ENCODE data around the gene G0S2. TPM values are rescaled to one million over a fixed set of nuclear protein-coding genes. Genes with fewer than 3 reads are reported as not detected.
A peak's percentile ranks its signal among the peaks of the same experiment; 100 is the strongest.

Gene G0S2
- total and polyA plus RNA-seq, 9 of the 15 experiments (the other 6 are each of a cell fraction or from before 2014, with no cell fraction given) = 0.18 to 65.6 (median 11.4) TPM

DNA sequence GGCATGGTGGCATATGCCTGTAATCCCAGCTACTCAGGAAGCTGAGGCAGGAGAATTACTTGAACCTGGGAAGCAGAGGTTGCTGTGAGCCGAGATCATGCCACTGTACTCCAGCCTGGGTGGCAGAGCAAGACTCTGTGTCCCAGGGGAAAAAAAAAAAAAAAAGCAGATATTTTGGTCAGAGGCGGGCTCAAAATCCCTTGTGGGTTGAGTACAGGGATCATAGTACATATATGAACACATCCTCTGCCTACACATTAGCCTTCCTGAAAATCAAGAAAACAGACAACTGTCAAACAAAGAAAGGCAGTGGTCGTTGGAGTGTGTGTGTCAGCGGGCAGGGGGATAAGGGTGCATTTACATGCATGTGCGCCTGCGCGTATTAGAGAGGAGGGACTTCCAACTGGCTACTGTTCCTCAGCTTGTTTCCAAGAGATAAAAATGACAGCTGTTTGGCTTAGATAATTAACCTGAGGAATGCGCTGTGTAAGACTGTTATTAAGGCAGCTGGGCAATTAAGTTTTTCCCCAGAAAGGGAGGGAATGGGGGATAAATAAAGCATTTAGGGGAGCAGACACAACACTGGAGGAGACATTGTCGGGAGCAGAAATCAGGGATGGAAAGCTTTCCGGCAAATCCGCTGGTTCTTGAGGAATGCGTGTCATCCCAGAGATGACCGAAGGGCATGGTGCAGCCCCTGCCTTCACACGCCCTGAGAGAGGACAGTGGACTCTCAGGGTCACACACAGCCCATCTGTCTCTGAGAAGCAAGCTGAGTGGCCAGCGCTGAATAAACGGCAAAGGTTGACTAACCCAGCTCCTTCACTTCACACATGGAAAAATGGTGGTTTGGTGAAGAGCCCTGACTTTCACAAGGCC, 29.4 kb upstream of the G0S2 start (continued):
- TF ChIP-seq, protein P1, sequence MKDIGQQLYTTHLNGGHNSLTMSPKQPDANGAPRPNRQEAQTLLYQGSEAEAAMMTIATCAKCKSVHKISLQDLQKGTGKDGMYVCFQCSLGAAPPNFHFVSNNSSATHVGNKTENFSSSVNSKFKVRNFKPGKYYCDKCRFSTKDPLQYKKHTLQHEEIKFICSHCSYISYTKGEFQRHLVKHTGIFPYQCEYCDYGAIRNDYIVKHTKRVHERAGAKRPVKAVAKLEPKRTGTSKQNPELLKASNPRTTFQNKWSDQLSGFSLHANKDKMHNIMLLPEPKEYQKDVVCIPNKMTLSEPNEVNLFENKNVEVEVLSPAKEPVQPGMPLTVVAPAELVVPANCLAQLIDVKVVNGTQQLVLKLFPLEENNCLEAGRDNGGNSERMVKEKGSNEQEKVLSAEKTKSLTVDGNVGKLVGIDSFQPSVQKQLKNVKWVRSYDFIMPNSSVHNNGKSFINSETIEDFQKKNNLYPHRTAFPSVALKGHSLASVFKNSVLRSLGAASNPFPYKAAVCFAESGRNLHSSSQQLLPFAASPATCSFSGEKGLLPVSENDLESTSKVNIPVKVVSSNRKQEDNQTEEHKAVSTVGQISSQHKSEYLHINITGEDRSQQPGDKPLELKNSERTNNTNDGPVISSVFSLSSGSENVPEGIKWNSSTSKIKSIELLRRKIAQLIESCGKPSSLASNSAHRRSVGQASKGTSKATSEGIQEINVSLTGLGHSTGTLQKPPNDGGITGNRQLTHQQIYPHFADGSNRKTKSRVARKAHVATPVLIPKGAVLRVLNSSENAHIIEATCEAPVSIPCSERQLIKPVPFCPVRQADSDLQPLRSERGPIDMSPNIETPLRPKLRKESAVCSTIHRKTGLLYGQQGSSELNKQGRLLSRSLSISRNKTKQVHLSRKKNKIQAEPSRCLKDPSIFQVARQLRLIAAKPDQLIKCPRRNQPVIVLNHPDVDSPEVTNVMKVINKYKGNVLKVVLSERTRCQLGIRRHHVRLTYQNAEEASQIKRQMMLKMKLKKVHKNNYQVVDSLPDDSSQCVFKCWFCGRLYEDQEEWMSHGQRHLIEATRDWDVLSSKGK (CRISPR knock-in tag; IDR thresholded peaks at IDR 0.05) = no peak
- TF ChIP-seq TEAD2 (tag; IDR thresholded peaks at IDR 0.05) (peak; percentile 86), ZNF3 (CRISPR knock-in tag; IDR thresholded peaks at IDR 0.05) (no peak), MTA3 (IDR thresholded peaks at IDR 0.05; ENCODE audit: borderline replicate concordance) (peak; percentile 37; the same call in 1 of the 2 replicates), NFXL1 (CRISPR knock-in tag; IDR thresholded peaks at IDR 0.05) (no peak), BRCA1 (IDR thresholded peaks at IDR 0.05) (no peak), BRCA1 (CRISPR knock-in tag; IDR thresholded peaks at IDR 0.05) (no peak), FOSL1 (tag; conservative IDR thresholded peaks at IDR 0.05) (peak; percentile 70), MYC (IDR thresholded peaks at IDR 0.05; ENCODE audit: low read depth, low read length) (peak; percentile 33), MYC (CRISPR knock-in tag; IDR thresholded peaks at IDR 0.05; ENCODE audit: borderline replicate concordance, low read depth) (no peak), SOX6 (IDR thresholded peaks at IDR 0.05) (peak; percentile 78), NFYB (IDR thresholded peaks at IDR 0.05; ENCODE audit: extremely low read depth, insufficient read length) (no peak), KDM1A (IDR thresholded peaks at IDR 0.05) (peak; percentile 49 to 67; a peak in 2 of 4 replicates), GATAD2A (IDR thresholded peaks at IDR 0.05) (0 out of 2 replicates have a peak, but pooled peaks have one; percentile 41), ZNF644 (tag; IDR thresholded peaks at IDR 0.05; ENCODE audit: low read depth) (0 out of 2 replicates have a peak, but pooled peaks have one; percentile 29), KLF13 (tag; IDR thresholded peaks at IDR 0.05; ENCODE audit: borderline replicate concordance, low read depth) (no peak), ETV6 (IDR thresholded peaks at IDR 0.05; ENCODE audit: borderline replicate concordance in 1 of 2, low read depth in 2 of 2, low read length in 1 of 2) (no peak), ETV6 (CRISPR knock-in tag; IDR thresholded peaks at IDR 0.05; ENCODE audit: borderline replicate concordance) (no peak), MAFG (tag; conservative IDR thresholded peaks at IDR 0.05) (peak; percentile 71), ZNF76 (CRISPR knock-in tag; IDR thresholded peaks at IDR 0.05; ENCODE audit: borderline replicate concordance) (0 out of 2 replicates have a peak, but pooled peaks have one; percentile 38), ZNF764 (CRISPR knock-in tag; IDR thresholded peaks at IDR 0.05; ENCODE audit: low read depth) (no peak)
- TF ChIP-seq, protein P2, sequence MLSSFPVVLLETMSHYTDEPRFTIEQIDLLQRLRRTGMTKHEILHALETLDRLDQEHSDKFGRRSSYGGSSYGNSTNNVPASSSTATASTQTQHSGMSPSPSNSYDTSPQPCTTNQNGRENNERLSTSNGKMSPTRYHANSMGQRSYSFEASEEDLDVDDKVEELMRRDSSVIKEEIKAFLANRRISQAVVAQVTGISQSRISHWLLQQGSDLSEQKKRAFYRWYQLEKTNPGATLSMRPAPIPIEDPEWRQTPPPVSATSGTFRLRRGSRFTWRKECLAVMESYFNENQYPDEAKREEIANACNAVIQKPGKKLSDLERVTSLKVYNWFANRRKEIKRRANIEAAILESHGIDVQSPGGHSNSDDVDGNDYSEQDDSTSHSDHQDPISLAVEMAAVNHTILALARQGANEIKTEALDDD (IDR thresholded peaks at IDR 0.05) = 0 out of 2 replicates have a peak, but pooled peaks have one; percentile 16
- TF ChIP-seq, protein P3, sequence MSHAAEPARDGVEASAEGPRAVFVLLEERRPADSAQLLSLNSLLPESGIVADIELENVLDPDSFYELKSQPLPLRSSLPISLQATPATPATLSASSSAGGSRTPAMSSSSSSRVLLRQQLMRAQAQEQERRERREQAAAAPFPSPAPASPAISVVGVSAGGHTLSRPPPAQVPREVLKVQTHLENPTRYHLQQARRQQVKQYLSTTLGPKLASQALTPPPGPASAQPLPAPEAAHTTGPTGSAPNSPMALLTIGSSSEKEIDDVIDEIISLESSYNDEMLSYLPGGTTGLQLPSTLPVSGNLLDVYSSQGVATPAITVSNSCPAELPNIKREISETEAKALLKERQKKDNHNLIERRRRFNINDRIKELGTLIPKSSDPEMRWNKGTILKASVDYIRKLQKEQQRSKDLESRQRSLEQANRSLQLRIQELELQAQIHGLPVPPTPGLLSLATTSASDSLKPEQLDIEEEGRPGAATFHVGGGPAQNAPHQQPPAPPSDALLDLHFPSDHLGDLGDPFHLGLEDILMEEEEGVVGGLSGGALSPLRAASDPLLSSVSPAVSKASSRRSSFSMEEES (CRISPR knock-in tag; IDR thresholded peaks at IDR 0.05) = peak; percentile 14; the same call in 1 of the 2 replicates

Measured in K562 (cell line).